Fibroblast of lung (primary cell): ENCODE measurements around the gene FSTL5. TPM values are rescaled to one million over a fixed set of nuclear protein-coding genes. Genes with fewer than 3 reads are reported as not detected.

Experiments used
- DNase-seq, 2 donors: peaks; one replicate each; pipeline versions ENCODE4 v3.0.0 to v3.0.0-alpha.2; 2010; ENCODE audit warnings: low read depth in 2 of 2
- H2AFZ ChIP-seq: 2 replicates; pipeline ENCODE4 v1.5.1; 2012; ENCODE audit warnings: low read length, control low read depth, inconsistent platforms
- H3K27ac ChIP-seq: 2 replicates; pipeline ENCODE4 v1.5.1; 2011; ENCODE audit warnings: low read length, control low read depth; ENCODE audit not compliant: insufficient read depth
- H3K27me3 ChIP-seq: 2 replicates; pipeline ENCODE4 v1.5.1; 2011; ENCODE audit warnings: mild to moderate bottlenecking, low read length; ENCODE audit not compliant: control insufficient read depth, insufficient read depth
- H3K36me3 ChIP-seq: 2 replicates; pipeline ENCODE4 v1.5.1; 2011; ENCODE audit warnings: low read length; ENCODE audit not compliant: control insufficient read depth, insufficient read depth
- H3K4me1 ChIP-seq: 2 replicates; pipeline ENCODE4 v1.5.1; 2011; ENCODE audit warnings: low read length; ENCODE audit not compliant: control insufficient read depth, insufficient read depth; ENCODE audit errors: extremely low read depth
- H3K4me2 ChIP-seq: 2 replicates; pipeline ENCODE4 v1.5.1; 2011; ENCODE audit warnings: low read length, control low read depth; ENCODE audit not compliant: insufficient read depth; ENCODE audit errors: extremely low read depth
- H3K4me3 ChIP-seq, 4 experiments: fragments of 200-600 bp in 1 of 4; sonication (generic) in 1 of 4; replicated peaks in 1 of 4; 2 replicates each; pipeline ENCODE4 v1.5.1; 2011 to 2016; ENCODE audit warnings: low read length in 4 of 4, low read depth in 3 of 4, mild to moderate bottlenecking in 3 of 4, control low read depth in 2 of 4, inconsistent platforms in 1 of 4, mixed read lengths in 1 of 4; ENCODE audit not compliant: insufficient read depth in 1 of 4; ENCODE audit errors: control extremely low read depth in 1 of 4
- H3K79me2 ChIP-seq: 2 replicates; pipeline ENCODE4 v1.5.1; 2012; ENCODE audit warnings: mild to moderate bottlenecking, low read length, inconsistent platforms; ENCODE audit not compliant: control insufficient read depth, insufficient read depth
- H3K9ac ChIP-seq: 2 replicates; pipeline ENCODE4 v1.5.1; 2011; ENCODE audit warnings: mild to moderate bottlenecking, low read length, control low read depth; ENCODE audit not compliant: insufficient read depth
- H3K9me3 ChIP-seq: 2 replicates; pipeline ENCODE4 v1.5.1; 2012; ENCODE audit warnings: low read depth, low read length; ENCODE audit not compliant: control insufficient read depth, insufficient read depth
- H4K20me1 ChIP-seq: 2 replicates; pipeline ENCODE4 v1.5.1; 2011; ENCODE audit warnings: low read length; ENCODE audit not compliant: control insufficient read depth, insufficient read depth; ENCODE audit errors: extremely low read depth
- CTCF ChIP-seq, 2 donors: IDR thresholded peaks in 1 of 2; conservative IDR thresholded peaks in 1 of 2; 1 replicate in 1 of 2; 2 replicates in 1 of 2; pipeline ENCODE4 v1.5.1; 2011 to 2012; ENCODE audit warnings: low read length in 2 of 2, control low read depth in 1 of 2, inconsistent platforms in 1 of 2, low read depth in 1 of 2, mild to moderate bottlenecking in 1 of 2
- EZH2 ChIP-seq: IDR thresholded peaks from 2 replicates; pipeline ENCODE4 v1.5.1; 2012; ENCODE audit warnings: low read length, control low read depth, mild to moderate bottlenecking; ENCODE audit errors: missing control alignments
- polyA plus RNA-seq, 2 donors: library from polyadenylated mRNA; depleted of rRNA in 1 of 2; stranded (reverse) in 1 of 2; unstranded in 1 of 2; fragments of >200 nt; gene quantifications; 2 replicates each; pipeline ENCODE4 v1.2.1, GENCODE V29; 2011 to 2012; ENCODE audit warnings: missing spikeins in 1 of 2
- total RNA-seq: library from RNA; depleted of rRNA; stranded (reverse); fragments of >200 nt; gene quantifications from 2 replicates; pipeline ENCODE4 v1.2.1, GENCODE V29; 2014

The FSTL5 gene
- total and polyA plus RNA-seq, 2 donors (not counting 1 experiment from before 2014, with no cell fraction given): 0.11 to 0.33 TPM

GRCh38 chr4:161454860-161455259 lies 708.9 kb downstream of the FSTL5 start:
- TF ChIP-seq EZH2 (no peak), CTCF (conservative IDR thresholded peaks at IDR 0.05 in 1 of 2, IDR thresholded peaks at IDR 0.05 in 1 of 2; ENCODE audit: low read depth in 1 of 2, low read length in 2 of 2) (no peak)
- Histone ChIP-seq H3K27ac (no peak overlapping the region), H4K20me1 (no peaks in the 10 kb centered on the region), H3K79me2 (no peaks in the 10 kb centered on the region), H3K4me1 (no peaks in the 10 kb centered on the region), H3K9me3 (no peaks in the 10 kb centered on the region), H3K4me3 (no peak overlapping the region), H3K9ac (no peak overlapping the region), H3K27me3 (no peaks in the 10 kb centered on the region), H3K4me2 (no peak overlapping the region), H3K36me3 (no peaks in the 10 kb centered on the region), H2AFZ (no peak overlapping the region)
- DNase-seq: no peak

- no peak overlapping the region for H3K4me2 ChIP-seq
- H3K9ac ChIP-seq: no peak overlapping the region
- H3K36me3 ChIP-seq: no peaks in the 10 kb centered on the region
- no peaks in the 10 kb centered on the region for H3K27me3 ChIP-seq
- H3K27ac ChIP-seq: no peak overlapping the region
- no peaks in the 10 kb centered on the region for H3K4me1 ChIP-seq
- H4K20me1 ChIP-seq: no peaks in the 10 kb centered on the region
- TF ChIP-seq CTCF (conservative IDR thresholded peaks at IDR 0.05 in 1 of 2, IDR thresholded peaks at IDR 0.05 in 1 of 2; ENCODE audit: low read depth in 1 of 2, low read length in 2 of 2) (no peak), EZH2 (no peak)
- H3K4me3 ChIP-seq: peak overlapping the region in 1 of 4 experiments; percentile 41
- H3K9me3 ChIP-seq: no peaks in the 10 kb centered on the region
- H2AFZ ChIP-seq: no peak overlapping the region
- no peak for DNase-seq
- H3K79me2 ChIP-seq: no peaks in the 10 kb centered on the region
Measured at GRCh38 chr4:161448550-161449180, 715.1 kb downstream of the FSTL5 start.

GRCh38 chr4:161444626-161445025 lies 719.2 kb downstream of the FSTL5 start:
- Histone ChIP-seq H2AFZ (no peak overlapping the region), H3K27me3 (no peaks in the 10 kb centered on the region), H3K4me1 (no peaks in the 10 kb centered on the region), H3K9me3 (no peaks in the 10 kb centered on the region), H3K27ac (no peak overlapping the region), H3K9ac (no peak overlapping the region), H3K36me3 (no peaks in the 10 kb centered on the region), H4K20me1 (no peaks in the 10 kb centered on the region), H3K79me2 (no peaks in the 10 kb centered on the region), H3K4me2 (no peak overlapping the region), H3K4me3 (no peak overlapping the region)
- no peak for TF ChIP-seq EZH2
- no peak for TF ChIP-seq CTCF (conservative IDR thresholded peaks at IDR 0.05 in 1 of 2, IDR thresholded peaks at IDR 0.05 in 1 of 2; ENCODE audit: low read depth in 1 of 2, low read length in 2 of 2)
- peak in 1 of 2 donors; percentile 24 for DNase-seq
